ENCODE results near the gene CDCP1.
"Not testable (repeated sequence)": the region's sequence is repeated elsewhere in the genome, so short reads cannot be mapped to it uniquely, and the experiment has no call there.

CDCP1 gene

GRCh38 chr3:45057557-45057956, 88.6 kb downstream of the CDCP1 start:
- DNase-seq: no peak

- no peak for DNase-seq
Observed at GRCh38 chr3:45056608-45057301, 89.4 kb downstream of the CDCP1 start.

GRCh38 chr3:45055411-45056143, 90.6 kb downstream of the CDCP1 start:
- DNase-seq: peak in 1 of 56 donors; percentile 9

- DNase-seq: no peak
Observed at GRCh38 chr3:45055032-45055410, 91.2 kb downstream of the CDCP1 start.

DNA sequence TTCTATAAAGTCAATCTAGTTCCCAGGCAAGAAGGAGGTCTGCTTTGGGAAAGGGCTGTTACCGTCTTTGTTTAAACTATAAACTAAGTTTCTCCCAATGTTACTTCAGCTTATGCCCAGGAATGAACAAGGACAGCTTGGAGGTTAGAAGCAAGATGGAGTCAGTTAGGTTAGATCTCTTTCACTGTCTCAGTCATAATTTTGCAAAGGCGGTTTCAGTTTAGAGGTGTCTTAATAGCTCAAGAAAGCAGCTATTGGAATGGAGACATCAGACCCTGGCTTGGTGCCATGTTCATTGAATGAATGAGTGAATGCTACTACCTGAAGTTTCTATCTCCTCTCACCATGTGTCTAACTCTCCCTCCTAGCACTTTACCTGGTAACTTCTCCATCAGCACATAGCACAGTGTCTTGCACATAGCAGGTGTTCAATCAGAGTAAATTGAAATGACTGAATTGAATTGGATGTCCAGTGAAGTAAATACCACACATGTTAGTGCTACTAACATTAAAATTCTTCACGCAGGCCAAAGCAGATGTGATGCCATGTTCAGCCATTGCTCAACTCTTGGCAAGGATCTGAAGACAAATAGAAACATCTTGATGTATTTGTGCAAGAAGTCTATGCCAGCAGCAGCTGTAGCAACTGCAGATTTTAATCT, 91.9 kb downstream of the CDCP1 start:
- no peak for DNase-seq

DNA sequence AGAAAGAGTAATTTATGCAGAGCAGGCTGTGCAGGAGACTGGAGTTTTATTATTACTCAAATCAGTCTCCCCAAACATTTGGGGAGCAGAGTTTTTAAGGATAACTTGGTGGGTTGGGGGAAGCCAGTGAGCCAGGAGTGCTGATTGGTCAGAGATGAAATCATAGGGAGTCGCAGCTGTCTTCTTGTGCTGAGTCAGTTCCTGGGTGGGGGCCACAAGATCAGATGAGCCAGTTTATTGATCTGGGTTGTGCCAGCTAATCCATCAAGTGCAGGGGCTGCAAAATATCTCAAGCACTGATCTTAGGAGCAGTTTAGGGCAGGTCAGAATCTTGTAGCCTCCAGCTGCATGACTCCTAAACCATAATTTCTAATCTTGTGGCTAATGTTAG, 92.4 kb downstream of the CDCP1 start:
- not testable (repeated sequence) for DNase-seq

- no peak for DNase-seq
Observed at GRCh38 chr3:45051685-45052084, 94.5 kb downstream of the CDCP1 start.

GRCh38 chr3:45049807-45050206, 96.4 kb downstream of the CDCP1 start:
- no peak for DNase-seq

- DNase-seq: no peak
Observed at GRCh38 chr3:45048244-45048643, 97.9 kb downstream of the CDCP1 start.

GRCh38 chr3:45043728-45044299, 102.4 kb downstream of the CDCP1 start:
- no peak for DNase-seq

GRCh38 chr3:45042162-45042561, 104.0 kb downstream of the CDCP1 start:
- no peak for DNase-seq

- DNase-seq: no peak
Observed at GRCh38 chr3:45041666-45042065, 104.5 kb downstream of the CDCP1 start.

GRCh38 chr3:45037720-45038455, 108.3 kb downstream of the CDCP1 start:
- DNase-seq: peak in 55 of 56 donors; percentile 28 to 96 (median 79)

DNA sequence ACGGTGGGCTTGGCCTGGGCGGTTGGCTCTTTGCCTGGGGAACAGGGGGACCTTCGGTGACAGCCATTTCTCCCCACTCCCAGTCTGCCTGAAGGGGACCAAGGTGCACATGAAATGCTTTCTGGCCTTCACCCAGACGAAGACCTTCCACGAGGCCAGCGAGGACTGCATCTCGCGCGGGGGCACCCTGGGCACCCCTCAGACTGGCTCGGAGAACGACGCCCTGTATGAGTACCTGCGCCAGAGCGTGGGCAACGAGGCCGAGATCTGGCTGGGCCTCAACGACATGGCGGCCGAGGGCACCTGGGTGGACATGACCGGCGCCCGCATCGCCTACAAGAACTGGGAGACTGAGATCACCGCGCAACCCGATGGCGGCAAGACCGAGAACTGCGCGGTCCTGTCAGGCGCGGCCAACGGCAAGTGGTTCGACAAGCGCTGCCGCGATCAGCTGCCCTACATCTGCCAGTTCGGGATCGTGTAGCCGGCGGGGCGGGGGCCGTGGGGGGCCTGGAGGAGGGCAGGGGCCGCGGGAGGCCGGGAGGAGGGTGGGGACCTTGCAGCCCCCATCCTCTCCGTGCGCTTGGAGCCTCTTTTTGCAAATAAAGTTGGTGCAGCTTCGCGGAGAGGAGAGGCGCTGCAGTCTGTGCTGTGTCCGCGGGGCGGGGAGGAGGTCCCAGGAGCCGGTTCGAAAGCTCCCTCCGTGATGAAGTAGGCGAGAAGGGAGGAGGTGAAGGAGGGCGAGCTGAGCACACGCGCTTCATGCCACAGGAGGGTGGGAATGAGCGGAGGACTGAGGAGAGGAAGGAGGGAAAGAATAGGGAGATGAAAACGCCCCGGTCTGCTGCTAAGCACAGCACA, 110.5 kb downstream of the CDCP1 start:
- DNase-seq: peak in 8 of 56 donors; percentile 14 to 46 (median 27)

GRCh38 chr3:45034612-45035252, 111.4 kb downstream of the CDCP1 start:
- DNase-seq: peak in 38 of 56 donors; percentile 12 to 71 (median 38)

DNA sequence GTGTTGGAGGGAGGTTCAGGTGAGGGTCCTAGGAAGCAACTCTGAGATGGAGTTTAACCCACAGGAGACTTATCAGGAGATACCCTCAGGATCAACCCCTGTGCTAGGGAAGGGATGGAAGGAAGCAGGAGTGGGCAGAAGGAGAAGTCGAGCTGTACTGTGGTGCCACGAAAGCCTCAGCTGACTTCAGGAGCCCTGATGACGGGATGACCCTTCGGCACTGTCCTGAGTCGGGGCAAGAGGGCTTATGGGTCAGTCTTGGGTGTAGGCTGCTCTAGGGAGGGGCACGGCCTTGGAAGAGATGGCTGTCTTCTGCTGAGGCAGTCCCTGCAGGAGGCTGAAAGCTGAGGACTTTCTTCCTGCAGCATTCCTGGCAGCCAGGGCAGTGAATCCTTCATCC, 112.4 kb downstream of the CDCP1 start:
- no peak for DNase-seq
